SK-N-SH (cell line): ENCODE data around the gene DDIAS. TPM values are rescaled to one million over a fixed set of nuclear protein-coding genes. Genes with fewer than 3 reads are reported as not detected.

Source experiments
- CTCF ChIA-PET: fragments of 300-600, 350-600 bp; formaldehyde crosslinking; extraction: SDS; loops from one replicate; lab custom pipeline; 2021; lab: Yijun Ruan, JAX
- POLR2A ChIA-PET: fragments of 350-600 bp; sonication (Branson Sonifier 250); formaldehyde crosslinking; extraction: SDS; loops from one replicate; lab custom pipeline; 2020; ENCODE audit warnings: antibody characterized with exemption, inconsistent platforms; lab: Yijun Ruan, JAX
- DNase-seq: peaks from one replicate; pipeline ENCODE4 v3.0.0; 2012
- H2AFZ ChIP-seq: fragments of 200-600 bp; sonication (generic); 2 replicates; pipeline ENCODE4 v1.8.1; 2016; ENCODE audit warnings: antibody characterized with exemption, mild to moderate bottlenecking, low read depth
- H3F3A ChIP-seq: fragments of 200-600 bp; sonication (generic); replicated peaks from 2 replicates; pipeline ENCODE3; 2016; ENCODE audit warnings: antibody characterized with exemption, mild to moderate bottlenecking; ENCODE audit not compliant: insufficient read depth
- H3K27ac ChIP-seq, 2 experiments: fragments of 200-500 bp in 1 of 2; fragments of 200-600 bp in 1 of 2; sonication (Bioruptor generic) in 1 of 2; sonication (generic), shearing (Covaris generic) in 1 of 2; 2 replicates each; pipeline versions ENCODE4 v1.5.1 to v1.6.1; 2014 to 2016; ENCODE audit warnings: low read depth in 2 of 2, inconsistent platforms in 1 of 2, low read length in 1 of 2, mild to moderate bottlenecking in 1 of 2, mixed read lengths in 1 of 2
- H3K27me3 ChIP-seq: fragments of 200-600 bp; sonication (generic), shearing (Covaris generic); 2 replicates; pipeline ENCODE4 v1.6.1; 2016; ENCODE audit warnings: mixed run types; ENCODE audit not compliant: insufficient read depth
- H3K36me3 ChIP-seq, 2 experiments: fragments of 200-500 bp in 1 of 2; fragments of 200-600 bp in 1 of 2; sonication (Bioruptor generic) in 1 of 2; sonication (generic) in 1 of 2; replicated peaks in 1 of 2; 2 replicates each; pipeline versions ENCODE3 to v1.5.1; 2014 to 2016; ENCODE audit warnings: low read length in 1 of 2, mild to moderate bottlenecking in 1 of 2; ENCODE audit not compliant: insufficient read depth in 2 of 2, control insufficient read depth in 1 of 2
- H3K4me1 ChIP-seq, 2 experiments: fragments of 200-500 bp in 1 of 2; fragments of 200-600 bp in 1 of 2; sonication (Bioruptor generic) in 1 of 2; sonication (generic), shearing (Covaris generic) in 1 of 2; 2 replicates each; pipeline versions ENCODE4 v1.5.1 to v1.6.1; 2014 to 2016; ENCODE audit warnings: low read depth in 1 of 2, low read length in 1 of 2, mixed run types in 1 of 2; ENCODE audit not compliant: insufficient read depth in 2 of 2, control insufficient read depth in 1 of 2
- H3K4me2 ChIP-seq: fragments of 200-600 bp; sonication (generic), shearing (Covaris generic); 2 replicates; pipeline ENCODE4 v1.6.1; 2017; ENCODE audit warnings: mixed run types
- H3K4me3 ChIP-seq, 2 experiments: fragments of 200-500 bp in 1 of 2; fragments of 200-600 bp in 1 of 2; sonication (Bioruptor generic) in 1 of 2; sonication (generic), shearing (Covaris generic) in 1 of 2; 2 replicates each; pipeline versions ENCODE4 v1.5.1 to v1.8.1; 2014 to 2016; ENCODE audit warnings: low read depth in 2 of 2, inconsistent platforms in 1 of 2, low read length in 1 of 2, mild to moderate bottlenecking in 1 of 2, mixed read lengths in 1 of 2, moderate library complexity in 1 of 2
- H3K79me2 ChIP-seq: fragments of 200-600 bp; sonication (generic); 2 replicates; pipeline ENCODE4 v1.8.1; 2017; ENCODE audit warnings: mild to moderate bottlenecking; ENCODE audit not compliant: insufficient read depth
- H3K9ac ChIP-seq: fragments of 200-600 bp; sonication (generic); 2 replicates; pipeline ENCODE4 v1.6.1; 2017; ENCODE audit warnings: mixed run types
- H3K9me2 ChIP-seq: fragments of 200-600 bp; sonication (generic); 2 replicates; pipeline ENCODE4 v1.6.1; 2017; ENCODE audit warnings: mixed run types
- H3K9me3 ChIP-seq: fragments of 200-600 bp; sonication (generic); 2 replicates; pipeline ENCODE4 v1.6.1; 2017; ENCODE audit warnings: mixed run types, mild to moderate bottlenecking, moderate library complexity
- H4K20me1 ChIP-seq: fragments of 200-600 bp; sonication (generic); 2 replicates; pipeline ENCODE4 v1.6.1; 2017; ENCODE audit warnings: mild to moderate bottlenecking, mixed run types; ENCODE audit not compliant: insufficient read depth
- ELF1 ChIP-seq: IDR thresholded peaks from 2 replicates; pipeline ENCODE4 v1.4.0; 2012
- EZH2phosphoT487 ChIP-seq: fragments of 200-600 bp; sonication (generic); IDR thresholded peaks from 2 replicates; pipeline ENCODE4 v1.6.1; 2017; ENCODE audit warnings: low read depth, mixed run types, mild to moderate bottlenecking, antibody characterized with exemption, moderate library complexity, borderline replicate concordance
- FOXJ3 ChIP-seq: sonication (generic); formaldehyde crosslinking; IDR thresholded peaks from 2 replicates; pipeline ENCODE4 v1.5.1; 2020; ENCODE audit warnings: mild to moderate bottlenecking, missing genetic modification reagents
- FOXM1 ChIP-seq: IDR thresholded peaks from 2 replicates; pipeline ENCODE4 v1.4.0; 2012; ENCODE audit warnings: low read depth, mild to moderate bottlenecking
- GABPA ChIP-seq: IDR thresholded peaks from 2 replicates; pipeline ENCODE4 v1.4.0; 2012; ENCODE audit warnings: low read depth, mild to moderate bottlenecking
- GATA2 ChIP-seq: sonication (generic); formaldehyde crosslinking; IDR thresholded peaks from 2 replicates; pipeline ENCODE4 v1.5.0; 2020; ENCODE audit warnings: mild to moderate bottlenecking, missing genetic modification reagents
- MXI1 ChIP-seq: IDR thresholded peaks from 2 replicates; pipeline ENCODE4 v1.6.1; 2012; ENCODE audit warnings: mild to moderate bottlenecking, low read depth, low read length, improper control_type of control experiment
- NFIC ChIP-seq: IDR thresholded peaks from 2 replicates; pipeline ENCODE4 v1.4.0; 2012; ENCODE audit warnings: borderline replicate concordance
- NRF1 ChIP-seq: IDR thresholded peaks from 2 replicates; pipeline ENCODE4 v1.6.1; 2012; ENCODE audit warnings: low read depth, mild to moderate bottlenecking, low read length
- POLR2AphosphoS5 ChIP-seq: IDR thresholded peaks from 2 replicates; pipeline ENCODE4 v1.6.1; 2012; ENCODE audit warnings: low read depth, low read length
- RAD21 ChIP-seq: IDR thresholded peaks from 2 replicates; pipeline ENCODE4 v1.6.1; 2012; ENCODE audit warnings: mild to moderate bottlenecking, low read length
- RFX5 ChIP-seq: IDR thresholded peaks from 2 replicates; pipeline ENCODE4 v1.6.1; 2012; ENCODE audit warnings: mild to moderate bottlenecking, improper control_type of control experiment, low read length
- SIN3A ChIP-seq: IDR thresholded peaks from 2 replicates; pipeline ENCODE4 v1.6.1; 2012; ENCODE audit warnings: low read depth, mild to moderate bottlenecking, low read length, moderate library complexity, borderline replicate concordance
- TAF1 ChIP-seq: IDR thresholded peaks from 2 replicates; pipeline ENCODE4 v1.6.1; 2012; ENCODE audit warnings: low read depth, mild to moderate bottlenecking, low read length, moderate library complexity, borderline replicate concordance
- TCF12 ChIP-seq: IDR thresholded peaks from 2 replicates; pipeline ENCODE4 v1.4.0; 2012
- TEAD4 ChIP-seq: IDR thresholded peaks from 2 replicates; pipeline ENCODE4 v1.4.0; 2012; ENCODE audit warnings: mild to moderate bottlenecking, borderline replicate concordance; ENCODE audit not compliant: insufficient read depth
- YY1 ChIP-seq: IDR thresholded peaks from 2 replicates; pipeline ENCODE4 v1.4.0; 2012; ENCODE audit warnings: low read depth, mild to moderate bottlenecking
- WGBS: methylation state at CpG from one replicate; pipeline ENCODE4 v1.1.6; 2017; ENCODE audit warnings: low lambda C conversion rate; 5-methylcytosine and 5-hydroxymethylcytosine counted together
- polyA plus RNA-seq, 3 experiments: library from polyadenylated mRNA; depleted of rRNA; stranded (reverse); fragments of >200 nt; gene quantifications; 2 replicates each; pipeline ENCODE4 v1.2.3, GENCODE V29; 2012
- TF ChIP-seq, protein P1 (sequence below): fragments of 200-600 bp; sonication (generic); IDR thresholded peaks from 2 replicates; pipeline ENCODE4 v1.6.1; 2017; ENCODE audit warnings: antibody characterized with exemption, mild to moderate bottlenecking, moderate library complexity
- TF ChIP-seq, protein P2 (sequence below): fragments of 150-350 bp; IDR thresholded peaks from 2 replicates; pipeline ENCODE4 v1.6.1; 2017; ENCODE audit warnings: antibody characterized with exemption, low read length, low read depth, borderline replicate concordance
- TF ChIP-seq, protein P3 (sequence below): IDR thresholded peaks from 2 replicates; pipeline ENCODE4 v1.6.1; 2012; ENCODE audit warnings: mild to moderate bottlenecking, low read depth, low read length, moderate library complexity
- TF ChIP-seq, protein P4 (sequence below): IDR thresholded peaks from 2 replicates; pipeline ENCODE4 v1.4.0; 2012; ENCODE audit warnings: low read depth

Gene DDIAS
- polyA plus RNA-seq, 1 of the 3 experiments (the other 2 are of a cell fraction), result 4.4 TPM

DNA sequence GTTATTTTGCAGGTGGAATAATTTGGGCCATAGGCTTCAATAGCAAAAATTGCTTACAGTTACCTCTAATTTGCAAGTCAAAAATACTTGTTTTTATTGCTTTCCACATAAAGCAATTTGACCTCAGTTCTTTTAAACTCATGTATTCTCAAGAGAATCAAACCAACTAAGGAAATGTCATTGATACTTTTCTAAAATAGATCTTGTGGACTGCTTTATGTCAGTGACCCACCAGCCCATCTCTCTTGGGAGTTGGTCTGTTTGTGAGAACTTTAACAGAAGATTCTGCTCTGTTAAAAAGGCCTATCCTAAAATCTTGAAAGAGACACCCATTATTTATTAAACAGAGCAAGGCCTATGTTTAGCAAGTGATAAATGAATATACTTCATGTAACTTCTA is 75.2 kb downstream of the DDIAS start:
- Histone ChIP-seq H3K9me3 (no peaks in the 10 kb centered on the region), H3F3A (peaks cover 24% of the 10 kb centered on the region), H3K79me2 (no peaks in the 10 kb centered on the region), H3K27ac (no peak overlapping the region), H3K4me2 (no peak overlapping the region), H3K4me1 (peaks cover 0 to 16% of the 10 kb centered on the region in 2 experiments; a peak in 2 of 4 replicates), H3K9ac (no peak overlapping the region), H2AFZ (no peak overlapping the region), H3K27me3 (no peaks in the 10 kb centered on the region), H4K20me1 (no peaks in the 10 kb centered on the region), H3K36me3 (peaks cover 6 to 8% of the 10 kb centered on the region in 2 experiments), H3K4me3 (no peak overlapping the region), H3K9me2 (no peaks in the 10 kb centered on the region)
- no peak for DNase-seq
- POLR2A ChIA-PET, result no interaction called here
- CTCF ChIA-PET, result no interaction called here
- TF ChIP-seq MXI1 (no peak), TEAD4 (no peak), GATA2 (CRISPR knock-in tag) (no peak), POLR2AphosphoS5 (no peak)

DNA sequence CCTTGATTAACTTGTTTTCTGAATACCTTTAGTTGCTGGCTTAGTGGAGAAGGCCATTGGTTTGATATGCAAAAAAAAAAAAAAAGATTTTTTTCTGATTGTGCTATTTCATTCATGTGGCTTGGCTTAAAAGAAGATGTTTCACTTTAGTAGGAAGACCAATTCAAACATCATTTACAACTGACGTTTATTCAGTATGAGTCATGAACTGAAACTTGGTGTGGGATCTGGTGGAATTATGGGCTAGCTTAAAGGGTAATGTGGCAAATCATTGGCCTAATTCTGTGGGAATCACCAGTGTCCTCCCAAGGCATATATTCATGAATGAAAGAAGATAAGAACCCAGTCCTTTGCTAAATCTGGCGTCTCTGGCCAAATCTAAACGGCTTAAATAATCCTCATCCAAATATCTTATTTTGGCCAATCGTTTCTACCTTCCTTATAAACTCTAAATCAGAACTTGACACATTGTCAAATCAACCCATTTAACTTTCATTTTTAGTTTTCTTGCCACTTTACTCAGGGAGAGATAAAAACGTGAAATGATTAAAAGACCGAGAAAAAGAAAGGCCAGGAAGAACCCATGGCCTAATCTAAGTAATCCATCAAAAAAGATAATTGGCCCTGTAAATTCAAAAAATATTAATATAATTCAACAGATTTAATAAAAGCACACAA is 77.0 kb downstream of the DDIAS start:
- 80% methylated on average over 6 of the region's 6 CpGs for WGBS
- H3K4me1 ChIP-seq, result peaks cover 0 to 16% of the 10 kb centered on the region in 2 experiments; a peak in 2 of 4 replicates
- H3K36me3 ChIP-seq, result peaks cover 6 to 10% of the 10 kb centered on the region in 2 experiments
- H4K20me1 ChIP-seq, result no peaks in the 10 kb centered on the region
- H2AFZ ChIP-seq, result no peak overlapping the region; the same call in 1 of the 2 replicates
- ChIA-PET POLR2A (no interaction called here), CTCF (interaction anchor here (0.6 kb wide), 1 partner anchor 14 kb away, joined by 4 read pairs; no protein-coding TSS in a partner anchor)
- DNase-seq, result no peak
- no peak overlapping the region for H3K4me3 ChIP-seq
- peaks cover 24% of the 10 kb centered on the region for H3F3A ChIP-seq
- H3K4me2 ChIP-seq, result 0 out of 2 replicates have a peak overlapping the region, but pooled peaks have one; percentile 14
- no peaks in the 10 kb centered on the region for H3K79me2 ChIP-seq
- H3K27ac ChIP-seq, result peak overlapping the region in 1 of 2 experiments; percentile 76; a peak in 2 of 4 replicates
- H3K9me2 ChIP-seq, result no peaks in the 10 kb centered on the region
- no peaks in the 10 kb centered on the region for H3K9me3 ChIP-seq
- no peak overlapping the region for H3K9ac ChIP-seq
- no peaks in the 10 kb centered on the region for H3K27me3 ChIP-seq
- TF ChIP-seq MXI1 (no peak), EZH2phosphoT487 (no peak), GABPA (no peak), POLR2AphosphoS5 (no peak), SIN3A (no peak), NFIC (peak; percentile 49; the same call in 1 of the 2 replicates), RAD21 (no peak), ELF1 (no peak), FOXJ3 (CRISPR knock-in tag) (no peak), FOXM1 (no peak), TCF12 (peak; percentile 54; the same call in 1 of the 2 replicates), NRF1 (no peak), TAF1 (no peak), RFX5 (no peak), GATA2 (CRISPR knock-in tag) (no peak), YY1 (no peak)
- TF ChIP-seq, protein P1, sequence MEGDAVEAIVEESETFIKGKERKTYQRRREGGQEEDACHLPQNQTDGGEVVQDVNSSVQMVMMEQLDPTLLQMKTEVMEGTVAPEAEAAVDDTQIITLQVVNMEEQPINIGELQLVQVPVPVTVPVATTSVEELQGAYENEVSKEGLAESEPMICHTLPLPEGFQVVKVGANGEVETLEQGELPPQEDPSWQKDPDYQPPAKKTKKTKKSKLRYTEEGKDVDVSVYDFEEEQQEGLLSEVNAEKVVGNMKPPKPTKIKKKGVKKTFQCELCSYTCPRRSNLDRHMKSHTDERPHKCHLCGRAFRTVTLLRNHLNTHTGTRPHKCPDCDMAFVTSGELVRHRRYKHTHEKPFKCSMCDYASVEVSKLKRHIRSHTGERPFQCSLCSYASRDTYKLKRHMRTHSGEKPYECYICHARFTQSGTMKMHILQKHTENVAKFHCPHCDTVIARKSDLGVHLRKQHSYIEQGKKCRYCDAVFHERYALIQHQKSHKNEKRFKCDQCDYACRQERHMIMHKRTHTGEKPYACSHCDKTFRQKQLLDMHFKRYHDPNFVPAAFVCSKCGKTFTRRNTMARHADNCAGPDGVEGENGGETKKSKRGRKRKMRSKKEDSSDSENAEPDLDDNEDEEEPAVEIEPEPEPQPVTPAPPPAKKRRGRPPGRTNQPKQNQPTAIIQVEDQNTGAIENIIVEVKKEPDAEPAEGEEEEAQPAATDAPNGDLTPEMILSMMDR, result no peak
- TF ChIP-seq, protein P2, sequence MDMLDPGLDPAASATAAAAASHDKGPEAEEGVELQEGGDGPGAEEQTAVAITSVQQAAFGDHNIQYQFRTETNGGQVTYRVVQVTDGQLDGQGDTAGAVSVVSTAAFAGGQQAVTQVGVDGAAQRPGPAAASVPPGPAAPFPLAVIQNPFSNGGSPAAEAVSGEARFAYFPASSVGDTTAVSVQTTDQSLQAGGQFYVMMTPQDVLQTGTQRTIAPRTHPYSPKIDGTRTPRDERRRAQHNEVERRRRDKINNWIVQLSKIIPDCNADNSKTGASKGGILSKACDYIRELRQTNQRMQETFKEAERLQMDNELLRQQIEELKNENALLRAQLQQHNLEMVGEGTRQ, result no peak
- TF ChIP-seq, protein P3, sequence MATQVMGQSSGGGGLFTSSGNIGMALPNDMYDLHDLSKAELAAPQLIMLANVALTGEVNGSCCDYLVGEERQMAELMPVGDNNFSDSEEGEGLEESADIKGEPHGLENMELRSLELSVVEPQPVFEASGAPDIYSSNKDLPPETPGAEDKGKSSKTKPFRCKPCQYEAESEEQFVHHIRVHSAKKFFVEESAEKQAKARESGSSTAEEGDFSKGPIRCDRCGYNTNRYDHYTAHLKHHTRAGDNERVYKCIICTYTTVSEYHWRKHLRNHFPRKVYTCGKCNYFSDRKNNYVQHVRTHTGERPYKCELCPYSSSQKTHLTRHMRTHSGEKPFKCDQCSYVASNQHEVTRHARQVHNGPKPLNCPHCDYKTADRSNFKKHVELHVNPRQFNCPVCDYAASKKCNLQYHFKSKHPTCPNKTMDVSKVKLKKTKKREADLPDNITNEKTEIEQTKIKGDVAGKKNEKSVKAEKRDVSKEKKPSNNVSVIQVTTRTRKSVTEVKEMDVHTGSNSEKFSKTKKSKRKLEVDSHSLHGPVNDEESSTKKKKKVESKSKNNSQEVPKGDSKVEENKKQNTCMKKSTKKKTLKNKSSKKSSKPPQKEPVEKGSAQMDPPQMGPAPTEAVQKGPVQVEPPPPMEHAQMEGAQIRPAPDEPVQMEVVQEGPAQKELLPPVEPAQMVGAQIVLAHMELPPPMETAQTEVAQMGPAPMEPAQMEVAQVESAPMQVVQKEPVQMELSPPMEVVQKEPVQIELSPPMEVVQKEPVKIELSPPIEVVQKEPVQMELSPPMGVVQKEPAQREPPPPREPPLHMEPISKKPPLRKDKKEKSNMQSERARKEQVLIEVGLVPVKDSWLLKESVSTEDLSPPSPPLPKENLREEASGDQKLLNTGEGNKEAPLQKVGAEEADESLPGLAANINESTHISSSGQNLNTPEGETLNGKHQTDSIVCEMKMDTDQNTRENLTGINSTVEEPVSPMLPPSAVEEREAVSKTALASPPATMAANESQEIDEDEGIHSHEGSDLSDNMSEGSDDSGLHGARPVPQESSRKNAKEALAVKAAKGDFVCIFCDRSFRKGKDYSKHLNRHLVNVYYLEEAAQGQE, result no peak
- TF ChIP-seq, protein P4, sequence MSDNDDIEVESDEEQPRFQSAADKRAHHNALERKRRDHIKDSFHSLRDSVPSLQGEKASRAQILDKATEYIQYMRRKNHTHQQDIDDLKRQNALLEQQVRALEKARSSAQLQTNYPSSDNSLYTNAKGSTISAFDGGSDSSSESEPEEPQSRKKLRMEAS, result 0 out of 2 replicates have a peak, but pooled peaks have one; percentile 21
